OCI-LY1 (cell line): ENCODE data around the gene B3GNT9.

Experiments used
- H2AFZ ChIP-seq: fragments of 200-600 bp; sonication (generic), shearing (Covaris generic); 2 replicates; pipeline ENCODE4 v1.6.0; 2014; ENCODE audit warnings: antibody characterized with exemption, mild to moderate bottlenecking, low read length
- H3F3A ChIP-seq: fragments of 200-600 bp; sonication (generic), shearing (Covaris generic); 2 replicates; pipeline ENCODE4 v1.6.0; 2014; ENCODE audit warnings: mild to moderate bottlenecking, antibody characterized with exemption, low read length, moderate library complexity; ENCODE audit not compliant: insufficient read depth
- H3K27ac ChIP-seq: fragments of 200-600 bp; sonication (generic); 2 replicates; pipeline ENCODE4 v1.5.1; 2014; ENCODE audit warnings: low read length, mixed run types, mild to moderate bottlenecking, low read depth; ENCODE audit not compliant: poor library complexity, severe bottlenecking
- H3K27me3 ChIP-seq: fragments of 200-600 bp; sonication (generic); 2 replicates; pipeline ENCODE4 v1.6.0; 2014; ENCODE audit warnings: antibody characterized with exemption, mild to moderate bottlenecking, low read length, moderate library complexity; ENCODE audit not compliant: insufficient read depth
- H3K36me3 ChIP-seq: fragments of 200-600 bp; sonication (generic); 2 replicates; pipeline ENCODE4 v1.6.1; 2014; ENCODE audit warnings: mild to moderate bottlenecking, antibody characterized with exemption, low read length, moderate library complexity, mixed read lengths; ENCODE audit not compliant: insufficient read depth
- H3K4me1 ChIP-seq: fragments of 200-600 bp; sonication (generic); 2 replicates; pipeline ENCODE4 v1.5.1; 2014; ENCODE audit warnings: mild to moderate bottlenecking, low read length, moderate library complexity; ENCODE audit not compliant: insufficient read depth, severe bottlenecking
- H3K4me2 ChIP-seq: fragments of 200-600 bp; sonication (generic), shearing (Covaris generic); 2 replicates; pipeline ENCODE4 v1.6.1; 2014; ENCODE audit warnings: low read length
- H3K4me3 ChIP-seq: fragments of 200-600 bp; sonication (generic); 2 replicates; pipeline ENCODE4 v1.5.1; 2014; ENCODE audit warnings: low read length, low read depth, mild to moderate bottlenecking, mixed read lengths; ENCODE audit not compliant: poor library complexity, severe bottlenecking
- H3K79me2 ChIP-seq: fragments of 200-600 bp; shearing (Covaris generic); 2 replicates; pipeline ENCODE4 v1.6.1; 2016; ENCODE audit warnings: mixed run types, low read length, mixed read lengths; ENCODE audit not compliant: insufficient read depth
- H3K9ac ChIP-seq: fragments of 200-600 bp; sonication (generic), shearing (Covaris generic); 2 replicates; pipeline ENCODE4 v1.6.1; 2014; ENCODE audit warnings: mild to moderate bottlenecking, low read length, mixed read lengths
- H3K9me2 ChIP-seq: fragments of 200-600 bp; sonication (generic), shearing (Covaris generic); 2 replicates; pipeline ENCODE4 v1.6.1; 2014; ENCODE audit warnings: low read depth, mild to moderate bottlenecking, low read length, mixed read lengths
- H3K9me3 ChIP-seq: fragments of 200-600 bp; shearing (Covaris generic); 2 replicates; pipeline ENCODE4 v1.6.1; 2014; ENCODE audit warnings: low read length, mixed read lengths
- H4K20me1 ChIP-seq: fragments of 200-600 bp; sonication (generic), shearing (Covaris generic); 2 replicates; pipeline ENCODE4 v1.6.0; 2016; ENCODE audit warnings: mild to moderate bottlenecking, low read length; ENCODE audit not compliant: insufficient read depth
- EZH2 ChIP-seq: fragments of 200-600 bp; sonication (generic), shearing (Covaris generic); IDR thresholded peaks from 2 replicates; pipeline ENCODE4 v1.8.0; 2017; ENCODE audit warnings: borderline replicate concordance, mixed run types, mild to moderate bottlenecking, antibody characterized with exemption, low read length, moderate library complexity, mixed read lengths
- TF ChIP-seq, protein P1 (sequence below): fragments of 200-600 bp; sonication (generic), shearing (Covaris generic); IDR thresholded peaks from 2 replicates; pipeline ENCODE4 v1.5.1; 2017; ENCODE audit warnings: mild to moderate bottlenecking, antibody characterized with exemption, low read length, moderate library complexity, mixed read lengths

The B3GNT9 gene

DNA sequence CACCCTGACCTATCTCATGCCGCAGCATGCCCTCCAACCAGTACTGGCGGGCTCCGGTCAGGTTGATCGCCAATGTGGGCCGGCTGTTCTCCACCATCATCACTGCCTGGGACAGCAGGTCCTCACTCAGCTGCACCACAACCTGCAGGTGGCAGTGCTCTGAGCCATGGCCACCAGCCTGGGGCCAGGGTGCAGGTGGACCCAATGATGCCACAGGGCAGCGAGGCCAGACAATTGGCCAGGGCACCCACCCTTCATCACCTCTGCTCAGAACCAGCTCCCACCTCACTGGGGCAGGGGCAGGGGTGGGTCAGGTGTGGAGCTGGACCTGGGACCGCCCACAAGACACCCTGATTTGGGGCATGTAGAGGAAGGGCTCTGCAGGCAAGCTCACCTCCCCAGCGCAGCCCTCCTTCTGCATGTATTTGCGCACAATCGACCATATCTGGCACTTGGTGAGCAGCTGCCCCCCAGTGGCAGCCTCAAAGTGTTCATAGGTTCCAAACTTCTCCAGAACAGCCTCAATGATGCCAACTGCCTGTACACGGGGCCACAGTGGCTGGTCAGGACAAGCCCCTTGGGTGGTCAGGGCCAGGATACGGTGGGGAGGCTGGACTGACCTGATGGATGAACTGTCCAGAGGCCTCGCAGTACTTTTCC lies 28.8 kb upstream of the B3GNT9 start:
- Histone ChIP-seq H3K4me2 (no peak overlapping the region), H3K4me1 (peaks cover 27% of the 10 kb centered on the region), H3K4me3 (no peak overlapping the region), H3F3A (no peaks in the 10 kb centered on the region), H3K9me2 (no peaks in the 10 kb centered on the region), H4K20me1 (no peaks in the 10 kb centered on the region), H3K36me3 (no peaks in the 10 kb centered on the region), H3K9me3 (no peaks in the 10 kb centered on the region), H3K9ac (no peak overlapping the region), H3K79me2 (no peaks in the 10 kb centered on the region), H3K27me3 (peaks cover 11% of the 10 kb centered on the region; the same call in 1 of the 2 replicates), H2AFZ (no peak overlapping the region), H3K27ac (no peak overlapping the region)
- TF ChIP-seq EZH2 = no peak
- TF ChIP-seq, protein P1, sequence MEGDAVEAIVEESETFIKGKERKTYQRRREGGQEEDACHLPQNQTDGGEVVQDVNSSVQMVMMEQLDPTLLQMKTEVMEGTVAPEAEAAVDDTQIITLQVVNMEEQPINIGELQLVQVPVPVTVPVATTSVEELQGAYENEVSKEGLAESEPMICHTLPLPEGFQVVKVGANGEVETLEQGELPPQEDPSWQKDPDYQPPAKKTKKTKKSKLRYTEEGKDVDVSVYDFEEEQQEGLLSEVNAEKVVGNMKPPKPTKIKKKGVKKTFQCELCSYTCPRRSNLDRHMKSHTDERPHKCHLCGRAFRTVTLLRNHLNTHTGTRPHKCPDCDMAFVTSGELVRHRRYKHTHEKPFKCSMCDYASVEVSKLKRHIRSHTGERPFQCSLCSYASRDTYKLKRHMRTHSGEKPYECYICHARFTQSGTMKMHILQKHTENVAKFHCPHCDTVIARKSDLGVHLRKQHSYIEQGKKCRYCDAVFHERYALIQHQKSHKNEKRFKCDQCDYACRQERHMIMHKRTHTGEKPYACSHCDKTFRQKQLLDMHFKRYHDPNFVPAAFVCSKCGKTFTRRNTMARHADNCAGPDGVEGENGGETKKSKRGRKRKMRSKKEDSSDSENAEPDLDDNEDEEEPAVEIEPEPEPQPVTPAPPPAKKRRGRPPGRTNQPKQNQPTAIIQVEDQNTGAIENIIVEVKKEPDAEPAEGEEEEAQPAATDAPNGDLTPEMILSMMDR = peak; percentile 59

DNA sequence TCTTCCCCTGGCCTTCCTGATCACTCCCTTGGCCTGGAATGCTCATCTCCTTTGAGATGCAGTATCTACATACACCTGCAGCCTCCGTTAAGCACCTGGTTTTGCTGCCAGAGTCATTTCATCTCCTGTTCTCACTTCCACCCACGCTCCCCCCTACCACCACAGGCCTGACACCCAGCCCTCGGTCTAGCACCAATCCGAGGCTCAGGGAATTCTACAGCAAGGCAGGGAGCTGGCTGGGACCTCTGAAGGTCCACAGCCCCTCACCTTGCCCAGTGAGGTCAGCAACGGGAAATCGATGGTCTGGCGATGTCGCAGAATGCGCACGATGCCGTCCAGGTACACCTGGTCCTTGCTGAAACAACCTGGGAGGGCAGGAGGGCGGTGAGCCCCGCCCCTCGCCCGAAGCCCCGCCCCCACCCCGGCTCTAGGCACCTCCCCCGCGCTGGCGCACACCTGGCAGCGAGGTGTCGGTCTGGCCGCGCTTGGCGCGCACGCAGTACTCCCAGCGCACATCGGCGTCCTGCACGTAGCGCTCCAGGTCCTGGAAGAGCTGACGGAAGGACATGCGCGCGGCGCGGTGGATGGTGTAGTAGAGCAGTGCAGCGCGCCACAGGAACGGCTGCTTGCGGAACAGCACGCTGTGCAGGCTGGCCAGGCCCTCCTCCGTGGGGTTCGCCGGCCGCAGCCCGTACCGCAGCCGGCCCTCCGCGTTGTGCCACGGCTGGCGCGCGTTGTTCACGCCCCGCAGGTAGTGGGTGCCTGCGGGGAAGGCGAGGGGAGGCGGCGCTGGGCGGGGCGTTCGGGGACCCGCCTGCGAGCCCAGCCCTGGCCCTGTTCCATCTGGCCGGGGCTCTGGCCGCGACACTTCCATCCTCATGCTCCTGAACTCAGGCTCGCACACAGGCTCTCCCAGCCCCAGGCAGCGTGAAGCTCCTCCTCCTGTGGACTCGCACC lies 27.2 kb upstream of the B3GNT9 start:
- no peaks in the 10 kb centered on the region for H3K9me2 ChIP-seq
- H3K27me3 ChIP-seq = peaks cover 11% of the 10 kb centered on the region; the same call in 1 of the 2 replicates
- TF ChIP-seq, protein P1 = no peak
- TF ChIP-seq EZH2 = no peak
- no peaks in the 10 kb centered on the region for H3F3A ChIP-seq
- peak overlapping the region; percentile 81 for H3K4me2 ChIP-seq
- no peaks in the 10 kb centered on the region for H4K20me1 ChIP-seq
- H3K9ac ChIP-seq = peak overlapping the region; percentile 31; the same call in 1 of the 2 replicates
- no peaks in the 10 kb centered on the region for H3K36me3 ChIP-seq
- peaks cover 30% of the 10 kb centered on the region for H3K4me1 ChIP-seq
- peak overlapping the region; percentile 55 for H3K4me3 ChIP-seq
- no peak overlapping the region for H2AFZ ChIP-seq
- no peaks in the 10 kb centered on the region for H3K79me2 ChIP-seq
- no peak overlapping the region for H3K27ac ChIP-seq
- no peaks in the 10 kb centered on the region for H3K9me3 ChIP-seq

DNA sequence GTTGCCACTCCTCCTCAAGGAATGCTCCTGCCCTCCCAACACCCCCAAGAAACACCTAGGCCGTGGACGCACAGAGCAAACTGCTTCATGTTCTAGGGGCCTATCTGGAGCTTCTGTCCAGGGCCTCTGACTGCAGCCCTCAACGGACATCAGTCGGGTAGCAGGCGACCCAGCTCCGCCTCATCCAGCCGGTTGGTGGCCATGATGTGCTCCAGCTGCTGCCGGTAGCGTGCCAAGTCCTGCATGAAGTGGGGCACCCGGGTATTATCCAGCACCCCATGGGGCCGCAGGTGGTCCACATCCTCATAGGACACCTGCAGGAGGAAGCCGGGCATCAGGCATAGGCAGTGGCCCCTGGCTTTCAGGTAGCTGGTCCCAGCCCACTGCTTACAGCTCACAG lies 25.9 kb upstream of the B3GNT9 start:
- TF ChIP-seq EZH2 = no peak
- TF ChIP-seq, protein P1 = no peak
- Histone ChIP-seq H4K20me1 (no peaks in the 10 kb centered on the region), H3K79me2 (no peaks in the 10 kb centered on the region), H3K4me1 (peaks cover 22% of the 10 kb centered on the region), H3F3A (no peaks in the 10 kb centered on the region), H3K9me3 (no peaks in the 10 kb centered on the region), H3K27ac (no peak overlapping the region), H2AFZ (no peak overlapping the region), H3K4me3 (no peak overlapping the region), H3K9me2 (no peaks in the 10 kb centered on the region), H3K4me2 (no peak overlapping the region), H3K9ac (no peak overlapping the region), H3K27me3 (peaks cover 11% of the 10 kb centered on the region; the same call in 1 of the 2 replicates), H3K36me3 (no peaks in the 10 kb centered on the region)
